HG03135 (cell line): ENCODE data around the gene NDUFS7.
A peak's percentile ranks its signal among the peaks of the same experiment; 100 is the strongest.

ENCODE experiments used
- ATAC-seq: cut with Tn5 transposase; IDR thresholded peaks from one replicate; pipeline ENCODE4 v1.9.1; 2021; ENCODE audit warnings: mild to moderate bottlenecking, moderate library complexity; ENCODE audit not compliant: unreplicated experiment

NDUFS7 gene

DNA sequence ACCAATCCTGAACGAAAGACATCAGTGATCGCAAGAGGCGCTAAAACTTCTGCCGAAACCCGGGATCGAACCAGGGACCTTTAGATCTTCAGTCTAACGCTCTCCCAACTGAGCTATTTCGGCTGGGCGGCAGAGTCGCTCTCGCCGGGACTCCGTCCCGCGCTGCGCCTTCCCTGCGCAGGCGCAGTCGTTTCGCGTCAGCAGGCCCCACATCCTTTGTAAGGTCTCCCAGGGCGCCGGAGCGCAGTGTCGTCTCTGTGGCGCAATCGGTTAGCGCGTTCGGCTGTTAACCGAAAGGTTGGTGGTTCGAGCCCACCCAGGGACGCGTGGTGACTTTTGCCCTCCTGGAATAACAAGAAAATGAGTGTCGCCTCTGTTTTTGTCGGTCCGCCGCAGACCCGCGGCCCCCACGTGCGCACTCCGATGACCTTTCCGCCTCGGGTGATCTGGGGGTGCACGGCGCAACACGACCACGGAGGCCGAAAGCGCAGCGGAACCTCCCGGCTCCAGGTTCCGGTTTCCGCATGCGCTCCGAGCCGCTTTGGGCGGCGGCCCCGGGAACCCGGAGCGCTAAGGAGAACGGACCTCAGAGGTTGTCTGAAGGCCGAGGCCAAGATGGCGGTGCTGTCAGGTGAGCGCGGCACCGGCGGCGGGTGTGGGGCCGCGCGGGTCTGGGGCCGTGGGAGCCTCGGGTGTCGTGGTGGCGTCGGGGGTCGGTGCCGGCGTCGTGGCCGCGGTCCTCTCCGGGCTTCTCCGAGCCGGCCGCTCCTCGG is at the start of gene NDUFS7:
TSS of gene NDUFS7 (plus strand) at position 596 of the 773 bp plus-strand sequence. CDS start at position 616, 20 bp downstream.
- ATAC-seq, result peak; percentile 69

DNA sequence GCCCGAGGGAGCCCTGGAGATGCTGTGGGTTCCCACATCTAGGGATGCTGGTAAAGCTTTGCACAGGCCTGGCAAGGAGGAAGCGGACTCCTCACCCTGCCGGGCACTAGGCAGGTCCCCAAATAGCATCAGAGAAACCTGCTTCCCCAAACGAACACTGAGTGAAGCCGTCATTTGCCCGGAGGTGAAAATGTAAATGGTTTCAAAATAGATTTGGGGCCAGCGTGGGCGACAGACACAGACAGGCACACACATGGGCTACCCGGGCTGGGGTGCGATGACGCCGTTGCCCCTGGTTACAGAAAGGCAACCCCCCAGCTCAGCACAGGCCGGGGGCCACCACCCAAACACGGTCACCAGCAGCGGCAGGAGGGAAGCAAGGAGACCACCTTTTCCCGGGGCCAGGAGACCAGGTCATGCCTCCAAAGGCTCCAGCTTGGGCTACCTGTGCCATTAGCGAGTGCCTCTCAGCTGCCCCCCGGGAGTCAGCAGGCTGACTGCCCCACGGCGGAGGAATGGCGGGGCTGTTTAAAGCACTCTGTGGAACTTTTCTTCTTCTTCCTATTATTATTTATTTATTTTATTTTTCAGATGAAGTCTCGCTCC is 47.5 kb upstream of the NDUFS7 start:
- ATAC-seq, result no peak

DNA sequence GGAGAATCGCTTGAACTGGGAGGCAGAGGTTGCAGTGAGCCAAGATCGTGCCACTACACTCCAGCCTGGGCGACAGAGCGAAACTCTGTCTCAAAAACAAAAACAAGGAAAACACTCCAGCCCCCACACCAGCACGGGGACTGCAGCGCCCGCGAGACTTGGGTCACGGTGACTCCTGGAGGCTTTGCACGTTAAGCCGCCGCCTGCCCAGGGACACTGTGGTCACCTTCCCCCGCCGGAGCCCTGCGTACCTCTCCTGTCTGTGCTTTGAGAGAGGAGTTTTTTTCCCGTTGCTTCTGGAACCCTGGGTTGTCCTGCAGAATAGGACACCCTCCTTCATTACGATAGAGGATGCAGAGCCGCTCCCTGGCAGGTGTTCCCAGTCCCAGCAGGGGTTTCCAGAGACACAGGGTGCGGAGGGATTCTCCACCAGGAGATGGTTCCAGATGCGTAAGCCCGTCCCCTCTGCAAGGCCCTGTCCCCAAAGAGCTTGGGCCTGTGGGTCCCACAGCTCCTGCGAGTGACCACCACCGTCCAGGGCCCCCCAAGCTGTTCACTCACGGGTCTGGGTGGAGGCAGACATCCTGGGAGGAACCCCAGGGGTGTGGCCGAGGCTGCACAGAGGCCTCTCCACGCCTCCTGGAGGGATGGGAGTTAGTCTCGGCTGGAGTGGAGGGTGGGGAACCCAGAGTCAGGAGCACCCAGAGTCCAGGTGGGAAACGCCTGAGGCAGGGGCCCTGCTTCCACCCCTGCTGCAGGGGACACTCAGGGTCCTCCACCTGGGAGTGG is 42.8 kb upstream of the NDUFS7 start:
- no peak for ATAC-seq

DNA sequence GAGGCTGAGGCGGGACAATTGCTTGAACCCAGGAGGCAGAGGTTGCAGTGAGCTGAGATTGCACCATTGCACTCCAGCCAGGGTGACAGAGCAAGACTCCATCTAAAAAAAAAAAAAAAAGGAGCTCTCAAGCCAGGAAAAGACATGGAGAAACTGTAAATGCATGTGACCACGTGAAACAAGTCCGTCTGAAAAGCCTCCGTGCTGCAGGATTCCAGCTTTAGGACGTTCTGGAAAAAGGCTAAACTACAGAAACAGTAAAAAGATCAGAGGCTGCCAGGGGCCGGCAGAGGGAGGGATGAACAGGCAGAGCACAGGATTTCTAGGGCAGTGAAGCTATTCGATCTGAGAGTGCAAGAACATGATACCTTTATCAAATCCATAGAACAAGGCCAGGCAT is 40.7 kb upstream of the NDUFS7 start:
- ATAC-seq, result no peak

- ATAC-seq, result no peak
Measured at GRCh38 chr19:1349211-1349610, 34.5 kb upstream of the NDUFS7 start.

DNA sequence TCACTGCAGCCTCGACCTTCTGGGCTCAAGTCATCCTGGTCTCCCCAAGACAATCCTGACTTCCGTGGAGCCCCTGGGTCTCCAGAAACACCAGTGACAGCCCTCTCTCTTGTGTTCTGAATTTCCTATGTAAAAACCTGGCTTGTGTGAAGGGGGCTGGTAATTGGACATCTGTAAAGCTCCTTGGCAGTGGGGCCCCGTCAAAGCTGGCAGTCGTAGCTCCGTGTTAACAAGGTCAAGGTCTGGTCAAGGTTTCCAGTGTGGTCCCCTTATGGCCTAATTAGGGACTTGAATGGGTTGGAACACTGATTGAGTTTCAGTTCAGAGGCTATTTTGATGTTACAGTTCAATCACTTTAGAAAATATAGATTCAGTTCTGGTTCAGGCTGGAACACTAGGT is 32.8 kb upstream of the NDUFS7 start:
- ATAC-seq, result no peak

- ATAC-seq, result no peak
Measured at GRCh38 chr19:1351381-1351851, 32.3 kb upstream of the NDUFS7 start.

DNA sequence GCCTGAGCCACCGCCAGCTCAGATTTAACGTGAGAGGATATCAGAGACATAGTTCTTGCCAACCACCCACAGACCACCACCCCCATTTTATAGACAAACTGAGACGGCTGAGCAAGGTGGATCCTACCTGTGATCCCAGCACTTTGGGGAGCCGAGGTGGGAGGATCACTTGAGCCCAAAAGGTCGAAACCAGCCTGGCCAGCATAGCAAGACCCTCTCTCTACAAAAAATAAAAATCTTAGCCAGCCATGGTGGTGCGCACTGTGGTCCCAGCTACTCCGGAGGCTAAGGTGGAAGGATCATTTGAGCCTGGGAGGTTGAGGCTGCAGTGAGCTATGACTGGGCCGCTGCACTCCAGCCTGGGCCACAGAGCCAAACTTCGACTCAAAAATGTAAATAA is 30.6 kb upstream of the NDUFS7 start:
- no peak for ATAC-seq

DNA sequence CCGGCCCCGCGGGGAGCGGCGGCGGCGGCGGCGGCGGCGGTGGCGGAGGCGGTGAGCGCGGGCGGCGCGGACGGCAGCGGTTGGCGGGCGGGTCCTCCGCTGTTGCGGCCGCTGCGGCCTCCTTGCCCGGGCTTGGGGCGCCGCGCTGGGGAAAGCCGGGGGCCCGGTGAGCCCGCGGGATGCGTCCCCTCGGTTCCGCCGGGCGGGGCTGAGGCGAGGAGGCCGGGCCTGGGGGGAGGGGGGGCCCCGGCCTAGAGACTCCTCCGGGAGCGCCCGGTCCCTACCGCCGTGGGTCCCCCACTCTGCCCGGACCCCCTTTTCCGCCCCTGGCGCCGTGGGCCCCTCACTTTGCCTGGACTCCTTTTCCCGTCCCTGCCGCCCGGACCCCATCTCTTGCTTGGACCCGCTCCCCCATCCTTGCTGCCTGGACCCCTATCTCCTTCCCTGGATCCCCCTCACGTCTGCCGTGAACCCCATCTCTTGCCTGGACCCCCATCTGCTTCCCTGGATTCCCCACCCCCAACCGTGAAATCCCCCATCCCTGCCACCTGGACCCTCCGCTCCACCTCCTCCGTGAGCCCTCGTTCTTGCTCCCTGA is 28.6 kb upstream of the NDUFS7 start:
- no peak for ATAC-seq

GRCh38 chr19:1355568-1356507 is 27.9 kb upstream of the NDUFS7 start:
- no peak for ATAC-seq

DNA sequence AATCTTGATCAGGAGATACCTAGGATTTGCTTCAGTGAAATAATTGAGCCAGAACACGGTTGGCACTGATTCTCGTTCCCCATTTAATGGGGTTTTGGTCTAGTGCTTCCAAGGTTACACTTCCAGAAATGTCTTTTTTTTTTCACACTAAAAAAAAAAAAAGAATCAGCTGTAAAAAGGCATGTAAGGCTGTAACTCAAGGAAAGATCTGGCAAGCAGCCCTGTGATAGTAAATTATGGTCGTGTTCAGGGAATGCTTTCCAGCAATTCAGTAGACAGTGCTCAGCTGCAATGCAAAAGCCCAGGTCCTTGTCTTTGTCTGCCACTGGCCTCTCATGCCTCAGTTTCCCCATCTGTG is 27.2 kb upstream of the NDUFS7 start:
- ATAC-seq, result no peak

GRCh38 chr19:1357531-1358109 is 26.1 kb upstream of the NDUFS7 start:
- no peak for ATAC-seq

- ATAC-seq, result no peak
Measured at GRCh38 chr19:1360126-1360817, 23.4 kb upstream of the NDUFS7 start.

DNA sequence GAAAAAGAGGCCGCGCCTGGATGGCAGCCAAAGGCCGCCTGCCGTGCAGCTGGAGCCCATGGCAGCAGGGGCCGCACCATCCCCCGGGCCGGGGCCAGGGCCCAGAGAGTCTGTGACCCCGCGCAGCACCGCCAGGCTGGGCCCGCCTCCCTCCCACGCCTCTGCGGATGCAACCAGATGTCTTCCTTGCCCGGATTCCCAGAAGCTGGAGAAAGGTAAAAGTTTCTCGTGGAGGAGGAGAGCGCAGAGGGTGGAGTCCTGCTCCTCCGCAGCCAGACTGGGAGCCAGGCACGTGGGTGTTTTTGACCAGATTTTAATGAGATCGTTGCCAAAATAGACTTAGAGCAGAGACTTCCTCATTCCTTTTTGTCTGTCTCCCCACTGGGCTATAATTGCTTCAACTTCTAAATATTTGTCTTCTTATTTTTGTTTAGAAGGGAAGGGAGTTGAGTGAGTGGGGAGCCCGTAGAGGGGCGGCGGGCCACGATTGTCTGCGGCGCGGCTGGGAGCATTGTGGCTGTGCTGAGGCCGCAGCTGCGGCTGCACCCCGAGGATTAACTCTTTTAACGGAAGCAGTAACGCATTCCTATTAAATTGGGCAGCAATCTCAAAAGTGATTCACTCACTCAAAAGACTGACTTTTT is 22.8 kb upstream of the NDUFS7 start:
- no peak for ATAC-seq

- no peak for ATAC-seq
Measured at GRCh38 chr19:1361601-1362386, 21.9 kb upstream of the NDUFS7 start.

DNA sequence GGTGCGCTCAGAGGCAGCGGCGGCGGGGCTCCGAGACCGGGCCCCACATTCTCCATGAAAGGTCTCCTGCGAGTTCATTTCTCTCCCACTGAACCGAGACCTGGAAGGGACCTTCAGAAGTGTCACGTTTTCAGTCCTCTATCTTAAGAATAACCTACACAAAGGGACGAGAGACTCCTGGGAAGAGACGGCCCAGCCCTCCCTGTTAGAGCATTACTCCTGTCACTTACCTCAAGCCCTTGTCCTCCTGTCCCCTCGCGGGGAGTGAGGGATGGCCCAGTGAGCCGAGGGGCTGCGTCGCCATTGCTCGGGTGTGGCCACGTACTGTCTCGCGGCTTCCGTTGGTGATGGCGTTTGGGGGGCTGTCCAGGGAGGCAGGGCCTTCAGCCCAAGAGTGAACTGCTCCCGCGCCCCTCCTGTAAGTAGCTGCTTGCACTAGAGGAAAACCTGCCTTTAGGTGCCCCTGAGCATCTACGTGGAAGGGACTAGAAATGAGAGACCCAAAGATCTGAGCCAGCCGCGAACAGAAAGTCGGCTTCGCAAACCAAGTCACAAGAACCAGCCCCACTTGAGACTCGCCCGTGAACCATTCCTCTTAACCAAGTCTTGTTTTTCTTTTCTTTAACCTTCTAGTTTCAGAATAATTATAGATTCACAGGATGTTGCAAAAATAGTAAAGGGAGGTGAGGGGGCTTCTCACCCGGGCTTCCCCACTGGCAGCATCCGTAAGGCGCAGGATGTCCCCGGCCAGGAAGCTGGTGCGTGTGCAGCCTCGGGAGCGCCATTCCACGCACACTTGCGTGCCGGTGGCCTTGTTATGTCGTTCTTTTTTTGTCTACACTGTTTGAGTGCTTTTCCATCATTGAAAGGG is 21.1 kb upstream of the NDUFS7 start:
- ATAC-seq, result no peak

DNA sequence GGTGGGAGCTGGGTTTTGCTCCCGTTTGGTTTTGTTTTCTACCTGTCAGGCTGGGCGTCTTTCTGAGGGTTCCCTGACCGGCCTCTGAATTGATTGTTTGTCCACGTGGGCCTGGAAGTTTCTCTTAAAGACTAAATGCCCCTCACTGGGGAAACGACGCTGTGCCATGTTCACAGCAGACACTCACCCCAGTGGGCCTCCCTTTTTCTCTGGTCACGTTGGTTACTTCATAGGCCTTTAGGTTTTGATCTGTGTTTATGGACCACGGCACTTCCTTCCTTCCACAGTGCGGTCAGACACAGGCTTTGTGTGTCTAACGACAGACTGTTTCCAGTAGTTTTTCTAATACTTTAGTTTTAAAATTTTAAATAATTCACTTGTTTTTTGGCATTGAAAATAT is 20.1 kb upstream of the NDUFS7 start:
- ATAC-seq, result no peak
